T-helper 2 cell treated with Interferon-gamma antibody and Interleukin-4, amounts not matched to agents 5 μg/mL and 100 μg/mL, for 36 hours (primary cell): ENCODE measurements around the gene TMEM223.
"Not testable (repeated sequence)": the region's sequence is repeated elsewhere in the genome, so short reads cannot be mapped to it uniquely, and the experiment has no call there.

Experiments used
- DNase-seq: peaks from one replicate; pipeline ENCODE4 v3.0.0; 2021; ENCODE audit warnings: low spot score
- H3K27ac Mint-ChIP-seq: one replicate; pipeline ENCODE4 v1.8.0; 2021; ENCODE audit warnings: mild to moderate bottlenecking, mixed read lengths
- H3K27me3 Mint-ChIP-seq: one replicate; pipeline ENCODE4 v1.8.0; 2021; ENCODE audit warnings: low read depth, mixed read lengths
- H3K36me3 Mint-ChIP-seq: one replicate; pipeline ENCODE4 v1.8.0; 2021; ENCODE audit warnings: low read depth, mixed read lengths
- H3K4me1 Mint-ChIP-seq: one replicate; pipeline ENCODE4 v1.8.0; 2021; ENCODE audit warnings: low read depth, mixed read lengths
- H3K4me3 Mint-ChIP-seq: one replicate; pipeline ENCODE4 v1.8.0; 2022; ENCODE audit warnings: mild to moderate bottlenecking, moderate library complexity, mixed read lengths
- H3K9me3 Mint-ChIP-seq: one replicate; pipeline ENCODE4 v1.8.0; 2021; ENCODE audit warnings: mixed read lengths

The TMEM223 gene

GRCh38 chr11:62752994-62753735 lies 38.6 kb downstream of the TMEM223 start:
- no peaks in the 10 kb centered on the region for H3K9me3 Mint-ChIP-seq
- peaks cover 12% of the 10 kb centered on the region for H3K36me3 Mint-ChIP-seq
- no peaks in the 10 kb centered on the region for H3K27me3 Mint-ChIP-seq
- no peak for DNase-seq
- peak overlapping the region; percentile 95 for H3K27ac Mint-ChIP-seq
- peak overlapping the region; percentile 95 for H3K4me3 Mint-ChIP-seq
- H3K4me1 Mint-ChIP-seq, result peaks cover 11% of the 10 kb centered on the region

- no peak overlapping the region for H3K27ac Mint-ChIP-seq
- H3K27me3 Mint-ChIP-seq, result no peaks in the 10 kb centered on the region
- H3K9me3 Mint-ChIP-seq, result no peaks in the 10 kb centered on the region
- peaks cover 10% of the 10 kb centered on the region for H3K4me1 Mint-ChIP-seq
- peaks cover 12% of the 10 kb centered on the region for H3K36me3 Mint-ChIP-seq
- peak overlapping the region; percentile 95 for H3K4me3 Mint-ChIP-seq
- DNase-seq, result no peak
These were observed 39.5 kb downstream of the TMEM223 start for GRCh38 chr11:62752177-62752785.

GRCh38 chr11:62749931-62750330 lies 41.9 kb downstream of the TMEM223 start:
- not testable (repeated sequence) for H3K9me3 Mint-ChIP-seq, H3K27ac Mint-ChIP-seq, H3K27me3 Mint-ChIP-seq, H3K4me3 Mint-ChIP-seq, H3K4me1 Mint-ChIP-seq, DNase-seq
- H3K36me3 Mint-ChIP-seq, result peaks cover 12% of the 10 kb centered on the region

- Mint-ChIP-seq H3K36me3 (peaks cover 9% of the 10 kb centered on the region), H3K4me1 (peaks cover 5% of the 10 kb centered on the region), H3K27ac (no peak overlapping the region), H3K4me3 (no peak overlapping the region), H3K27me3 (no peaks in the 10 kb centered on the region), H3K9me3 (no peaks in the 10 kb centered on the region)
- DNase-seq, result no peak
These were observed 44.2 kb downstream of the TMEM223 start for GRCh38 chr11:62747475-62748160.
